Ishikawa (cell line): ENCODE results near the gene PRMT7.

Experiments used
- CEBPB ChIP-seq: IDR thresholded peaks from 2 replicates; pipeline ENCODE4 v1.6.1; 2012
- CREB1 ChIP-seq: IDR thresholded peaks from 2 replicates; pipeline ENCODE4 v1.6.1; 2012; ENCODE audit warnings: low read depth
- EGR1 ChIP-seq: IDR thresholded peaks from 2 replicates; pipeline ENCODE4 v1.6.1; 2012
- EP300 ChIP-seq: IDR thresholded peaks from 2 replicates; pipeline ENCODE4 v1.6.1; 2012; ENCODE audit warnings: borderline replicate concordance
- FOXM1 ChIP-seq: IDR thresholded peaks from 2 replicates; pipeline ENCODE4 v1.6.1; 2012; ENCODE audit warnings: low read depth, borderline replicate concordance
- NFIC ChIP-seq: IDR thresholded peaks from 2 replicates; pipeline ENCODE4 v1.6.1; 2012
- RAD21 ChIP-seq: IDR thresholded peaks from 2 replicates; pipeline ENCODE4 v1.6.1; 2012; ENCODE audit warnings: low read depth
- TAF1 ChIP-seq: IDR thresholded peaks from 2 replicates; pipeline ENCODE4 v1.6.1; 2012; ENCODE audit warnings: low read depth, mild to moderate bottlenecking
- TCF12 ChIP-seq: IDR thresholded peaks from 2 replicates; pipeline ENCODE4 v1.6.1; 2012; ENCODE audit warnings: low read depth
- TEAD4 ChIP-seq: IDR thresholded peaks from 2 replicates; pipeline ENCODE4 v1.6.1; 2012
- YY1 ChIP-seq: IDR thresholded peaks from 2 replicates; pipeline ENCODE4 v1.6.1; 2012; ENCODE audit warnings: low read depth
- ZBTB7A ChIP-seq: IDR thresholded peaks from 2 replicates; pipeline ENCODE4 v1.6.1; 2012; ENCODE audit warnings: low read depth
- TF ChIP-seq, protein P1 (sequence below): IDR thresholded peaks from 2 replicates; pipeline ENCODE4 v1.6.1; 2012
- TF ChIP-seq, protein P2 (sequence below): IDR thresholded peaks from 2 replicates; pipeline ENCODE4 v1.6.1; 2012; ENCODE audit warnings: low read depth, mild to moderate bottlenecking
- TF ChIP-seq, protein P3 (sequence below): IDR thresholded peaks from 2 replicates; pipeline ENCODE4 v1.6.1; 2012

PRMT7 gene

DNA sequence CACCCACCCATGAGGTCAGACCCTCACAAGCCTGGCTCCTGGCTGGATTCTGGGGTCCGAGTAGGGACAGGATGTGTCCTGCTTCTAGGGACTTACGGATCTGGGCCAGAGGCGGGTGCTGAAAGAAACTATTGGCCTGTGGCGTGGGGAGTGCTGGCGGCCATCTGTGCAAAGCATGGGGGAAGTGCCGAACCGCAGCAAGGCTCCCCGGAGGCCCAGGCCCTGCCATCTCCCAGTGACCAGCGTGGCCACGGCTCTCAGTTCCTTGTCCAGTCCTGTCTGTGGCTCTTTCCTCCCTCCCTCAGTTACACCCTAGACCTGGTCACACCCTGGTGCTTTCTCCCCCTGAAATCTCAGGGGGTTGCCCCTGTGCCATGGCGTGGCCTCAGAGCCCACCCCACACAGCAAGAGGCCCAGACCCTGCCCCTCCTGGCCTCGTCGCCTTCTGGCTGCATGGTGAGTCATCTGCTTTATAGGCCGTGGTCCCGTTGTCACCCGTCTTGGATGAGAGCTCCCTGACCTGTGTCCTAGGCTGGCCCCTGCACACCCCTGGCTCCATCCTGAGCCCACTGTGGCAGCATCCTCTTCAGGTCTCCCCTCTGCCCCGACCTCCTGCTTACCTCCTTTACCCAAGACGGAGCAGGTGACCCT, 54.5 kb downstream of the PRMT7 start:
- TF ChIP-seq RAD21 (no peak), ZBTB7A (no peak), CREB1 (no peak), NFIC (no peak), EGR1 (no peak)

DNA sequence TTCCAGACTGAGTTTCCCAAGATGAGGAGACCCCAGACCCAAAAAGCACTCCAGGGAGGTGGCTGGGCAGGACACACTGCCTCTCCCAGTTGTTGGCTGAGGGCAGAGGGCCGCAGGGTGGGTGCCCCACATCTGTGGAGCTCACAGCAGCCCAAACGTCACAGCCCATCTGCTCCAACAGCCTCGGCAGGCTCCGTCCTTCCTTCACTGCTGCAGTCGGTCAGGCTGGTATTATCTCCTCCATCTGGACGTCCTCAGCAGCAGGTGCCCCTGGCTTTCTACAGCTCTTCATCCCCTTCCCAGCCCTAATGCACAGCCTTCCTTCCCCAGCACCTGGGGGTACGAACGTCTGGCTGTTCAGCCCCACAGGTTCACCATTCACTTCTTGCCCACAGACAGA, 55.2 kb downstream of the PRMT7 start:
- TF ChIP-seq CEBPB (no peak), YY1 (no peak), ZBTB7A (no peak), CREB1 (no peak), TEAD4 (no peak), FOXM1 (no peak), NFIC (no peak)
- TF ChIP-seq, protein P1, sequence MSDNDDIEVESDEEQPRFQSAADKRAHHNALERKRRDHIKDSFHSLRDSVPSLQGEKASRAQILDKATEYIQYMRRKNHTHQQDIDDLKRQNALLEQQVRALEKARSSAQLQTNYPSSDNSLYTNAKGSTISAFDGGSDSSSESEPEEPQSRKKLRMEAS, result no peak
- TF ChIP-seq, protein P2, sequence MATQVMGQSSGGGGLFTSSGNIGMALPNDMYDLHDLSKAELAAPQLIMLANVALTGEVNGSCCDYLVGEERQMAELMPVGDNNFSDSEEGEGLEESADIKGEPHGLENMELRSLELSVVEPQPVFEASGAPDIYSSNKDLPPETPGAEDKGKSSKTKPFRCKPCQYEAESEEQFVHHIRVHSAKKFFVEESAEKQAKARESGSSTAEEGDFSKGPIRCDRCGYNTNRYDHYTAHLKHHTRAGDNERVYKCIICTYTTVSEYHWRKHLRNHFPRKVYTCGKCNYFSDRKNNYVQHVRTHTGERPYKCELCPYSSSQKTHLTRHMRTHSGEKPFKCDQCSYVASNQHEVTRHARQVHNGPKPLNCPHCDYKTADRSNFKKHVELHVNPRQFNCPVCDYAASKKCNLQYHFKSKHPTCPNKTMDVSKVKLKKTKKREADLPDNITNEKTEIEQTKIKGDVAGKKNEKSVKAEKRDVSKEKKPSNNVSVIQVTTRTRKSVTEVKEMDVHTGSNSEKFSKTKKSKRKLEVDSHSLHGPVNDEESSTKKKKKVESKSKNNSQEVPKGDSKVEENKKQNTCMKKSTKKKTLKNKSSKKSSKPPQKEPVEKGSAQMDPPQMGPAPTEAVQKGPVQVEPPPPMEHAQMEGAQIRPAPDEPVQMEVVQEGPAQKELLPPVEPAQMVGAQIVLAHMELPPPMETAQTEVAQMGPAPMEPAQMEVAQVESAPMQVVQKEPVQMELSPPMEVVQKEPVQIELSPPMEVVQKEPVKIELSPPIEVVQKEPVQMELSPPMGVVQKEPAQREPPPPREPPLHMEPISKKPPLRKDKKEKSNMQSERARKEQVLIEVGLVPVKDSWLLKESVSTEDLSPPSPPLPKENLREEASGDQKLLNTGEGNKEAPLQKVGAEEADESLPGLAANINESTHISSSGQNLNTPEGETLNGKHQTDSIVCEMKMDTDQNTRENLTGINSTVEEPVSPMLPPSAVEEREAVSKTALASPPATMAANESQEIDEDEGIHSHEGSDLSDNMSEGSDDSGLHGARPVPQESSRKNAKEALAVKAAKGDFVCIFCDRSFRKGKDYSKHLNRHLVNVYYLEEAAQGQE, result no peak

DNA sequence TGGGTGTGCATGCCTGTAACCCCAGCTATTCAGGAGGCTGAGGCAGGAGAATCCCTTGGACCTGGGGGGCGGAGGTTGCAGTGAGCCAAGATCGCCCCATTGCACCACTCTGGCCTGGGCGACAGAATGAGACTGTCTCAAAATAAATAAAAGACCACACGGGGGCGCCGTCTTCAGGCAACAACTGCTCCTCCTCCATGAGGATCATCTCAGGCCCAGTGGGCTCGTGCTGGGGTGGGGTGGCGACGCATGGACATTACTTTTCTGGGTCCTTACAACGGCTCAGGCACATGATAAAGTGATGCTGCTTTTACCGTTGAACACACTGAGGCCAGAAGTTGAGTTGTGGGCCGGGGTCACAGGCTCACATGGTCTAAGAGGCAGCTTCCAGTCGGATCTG, 56.2 kb downstream of the PRMT7 start:
- peak; percentile 60 for TF ChIP-seq RAD21
- TF ChIP-seq TAF1, result no peak

DNA sequence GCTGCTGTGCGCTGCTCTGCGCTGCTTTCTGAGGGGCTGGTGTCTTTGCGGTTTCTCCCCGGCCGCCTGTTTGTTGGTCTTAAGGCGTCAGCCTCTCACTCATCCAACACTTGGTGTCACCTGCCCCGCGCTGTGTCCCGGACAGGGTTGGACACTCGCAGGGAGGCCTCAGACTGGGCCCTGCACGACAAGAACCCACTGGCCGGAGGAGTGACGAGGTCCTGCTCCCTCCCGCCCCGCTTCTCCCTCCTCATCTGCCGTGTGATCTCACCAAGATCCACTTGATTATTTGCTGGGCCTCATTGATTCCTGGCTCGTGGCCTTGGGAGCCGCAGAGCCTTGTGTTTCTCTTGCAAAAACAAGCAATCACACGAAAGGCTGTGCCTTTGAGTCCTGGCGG, 56.6 kb downstream of the PRMT7 start:
- TF ChIP-seq, protein P2, result no peak
- TF ChIP-seq EP300 (no peak), TAF1 (no peak), YY1 (no peak)

DNA sequence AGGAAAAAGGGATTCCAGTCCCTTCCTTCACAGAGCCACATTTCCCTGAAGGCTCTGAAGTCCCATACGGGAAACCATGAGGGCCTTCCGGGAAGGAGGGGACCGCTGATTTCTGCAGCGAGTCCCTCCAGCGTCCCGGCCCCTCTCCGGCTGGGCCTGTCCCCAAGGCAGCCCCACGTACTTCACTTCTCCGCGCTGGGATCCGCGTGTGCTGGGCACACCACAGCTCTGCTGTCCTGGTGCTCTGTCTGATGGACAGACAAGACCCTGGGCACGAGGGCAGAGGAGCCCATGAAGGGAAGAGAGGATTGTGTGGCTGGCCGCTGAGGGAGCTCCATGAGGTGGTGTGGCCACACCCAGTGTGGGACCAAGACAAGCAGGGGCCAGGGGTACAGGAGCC, 57.1 kb downstream of the PRMT7 start:
- TF ChIP-seq NFIC (no peak), FOXM1 (no peak), ZBTB7A (no peak), EP300 (no peak), CEBPB (no peak), TCF12 (no peak), RAD21 (no peak), EGR1 (no peak), TAF1 (no peak), CREB1 (no peak), TEAD4 (no peak), YY1 (no peak)
- TF ChIP-seq, protein P2, result no peak
- TF ChIP-seq, protein P3, sequence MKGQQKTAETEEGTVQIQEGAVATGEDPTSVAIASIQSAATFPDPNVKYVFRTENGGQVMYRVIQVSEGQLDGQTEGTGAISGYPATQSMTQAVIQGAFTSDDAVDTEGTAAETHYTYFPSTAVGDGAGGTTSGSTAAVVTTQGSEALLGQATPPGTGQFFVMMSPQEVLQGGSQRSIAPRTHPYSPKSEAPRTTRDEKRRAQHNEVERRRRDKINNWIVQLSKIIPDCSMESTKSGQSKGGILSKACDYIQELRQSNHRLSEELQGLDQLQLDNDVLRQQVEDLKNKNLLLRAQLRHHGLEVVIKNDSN, result no peak
- TF ChIP-seq, protein P1, result no peak

DNA sequence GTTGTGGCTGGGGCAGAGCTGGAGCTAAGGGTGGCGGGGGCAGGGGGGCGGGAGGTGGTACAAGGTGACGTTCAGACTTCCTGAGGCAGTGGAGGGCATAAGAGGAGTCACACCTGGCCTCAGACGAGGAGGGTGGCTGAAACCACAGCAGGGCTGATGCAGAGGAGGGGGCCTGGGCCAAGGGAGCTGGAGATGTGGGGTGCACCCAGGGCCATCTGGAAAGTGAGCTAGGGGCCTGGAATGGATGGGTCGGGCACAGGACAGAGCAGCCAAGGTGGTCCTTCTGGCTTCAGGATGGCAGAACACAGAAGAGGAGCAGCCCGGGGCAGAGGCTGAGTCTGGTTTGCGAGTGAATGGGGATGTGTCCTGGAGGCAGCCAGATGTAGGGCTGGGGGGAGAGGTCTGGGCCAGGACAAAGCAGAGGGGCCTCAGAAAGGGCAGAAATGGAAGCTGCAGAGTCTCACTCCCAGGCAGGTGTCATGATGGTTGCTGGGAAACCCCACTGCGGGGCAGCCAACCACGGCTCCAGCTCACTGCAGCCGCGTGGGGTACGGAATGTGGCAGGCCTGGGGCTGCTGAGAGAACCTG, 57.6 kb downstream of the PRMT7 start:
- TF ChIP-seq CREB1 (no peak), CEBPB (no peak), EP300 (no peak)
- TF ChIP-seq, protein P2, result no peak
